ENCODE data around the gene EXTL2.

- TF ChIP-seq POLR2AphosphoS5 (IDR thresholded peaks at IDR 0.05; ENCODE audit: low read depth, low read length) (no peak), SIN3A (IDR thresholded peaks at IDR 0.05; ENCODE audit: borderline replicate concordance, insufficient read depth, low read length) (no peak), REST (IDR thresholded peaks at IDR 0.05; ENCODE audit: insufficient read depth in 1 of 2, low read depth in 2 of 2, low read length in 2 of 2) (no peak), TAF1 (IDR thresholded peaks at IDR 0.05; ENCODE audit: borderline replicate concordance, insufficient read depth, low read length) (no peak)
These were observed 19.4 kb downstream of the EXTL2 start for GRCh38 chr1:100875228-100875627.
